G401.6 (cell line): ENCODE results near the gene DYNLT4.
A peak's percentile ranks its signal among the peaks of the same experiment; 100 is the strongest.
"Not testable (repeated sequence)": the region's sequence is repeated elsewhere in the genome, so short reads cannot be mapped to it uniquely, and the experiment has no call there.

Experiments used
- FAIRE-seq: peaks from 2 replicates; lab custom pipeline; 2012; peaks lifted over from hg19 to GRCh38; lab: Jason Lieb, UNC

DYNLT4 gene, protein sequence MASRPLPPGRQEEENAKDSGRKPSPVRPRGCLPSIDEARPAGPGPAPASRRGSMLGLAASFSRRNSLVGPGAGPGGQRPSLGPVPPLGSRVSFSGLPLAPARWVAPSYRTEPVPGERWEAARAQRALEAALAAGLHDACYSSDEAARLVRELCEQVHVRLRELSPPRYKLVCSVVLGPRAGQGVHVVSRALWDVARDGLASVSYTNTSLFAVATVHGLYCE

DNA sequence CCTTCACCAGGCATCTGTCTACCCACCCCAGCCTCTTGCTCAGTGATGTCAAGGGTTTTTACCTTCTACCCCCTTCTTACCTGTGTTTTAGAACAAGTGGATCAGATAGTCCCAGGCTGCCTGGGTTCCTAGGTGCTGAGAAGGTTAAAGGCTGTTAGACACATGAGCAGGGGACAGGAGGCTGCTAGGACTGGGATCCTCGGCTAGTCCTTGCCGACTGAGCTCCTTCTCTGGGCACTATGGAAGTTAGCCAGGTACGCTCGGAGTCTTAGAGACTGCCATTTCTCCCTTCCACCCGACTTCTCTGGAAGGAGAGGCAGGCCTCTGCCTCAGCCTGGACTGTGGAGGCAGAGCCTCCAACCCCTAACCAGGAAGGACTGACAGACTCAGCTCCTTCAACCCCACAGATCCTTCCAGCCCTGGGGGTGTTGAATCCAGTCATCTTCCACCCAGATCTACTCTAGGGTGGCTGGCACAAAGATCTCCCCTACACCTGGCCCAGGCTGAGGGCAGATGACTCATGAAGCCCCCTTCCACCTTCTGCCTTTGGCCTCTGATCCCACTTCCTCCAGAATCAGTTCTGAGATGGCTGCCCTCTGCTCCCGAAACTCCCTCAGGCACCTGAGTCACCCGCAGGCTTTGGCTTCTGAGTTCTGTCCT lies at the start of gene DYNLT4:
DYNLT4 (minus strand) TSS at position 648 of the 660 bp plus-strand sequence. CDS start 683 bp downstream, outside the sequence.
- no peak for FAIRE-seq

DNA sequence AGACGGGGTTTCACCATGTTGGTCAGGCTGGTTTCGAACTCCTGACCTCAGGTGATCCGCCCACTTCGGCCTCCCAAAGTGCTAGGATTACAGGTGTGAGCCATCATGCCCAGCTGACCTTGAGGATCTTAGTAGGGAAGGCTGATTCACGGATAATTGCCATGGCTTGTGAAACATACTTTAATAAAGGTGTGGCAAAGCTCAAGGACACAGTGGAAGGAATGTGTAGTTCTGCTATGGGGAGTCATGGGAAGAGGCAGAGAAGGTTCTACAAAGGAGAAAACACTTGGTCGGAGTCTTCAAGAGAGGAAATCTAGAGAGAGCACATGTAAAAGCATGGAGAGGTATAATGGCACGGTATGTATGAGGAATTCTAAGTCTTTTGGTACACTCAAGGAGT lies 48.6 kb upstream of the DYNLT4 start:
- FAIRE-seq, result no peak

DNA sequence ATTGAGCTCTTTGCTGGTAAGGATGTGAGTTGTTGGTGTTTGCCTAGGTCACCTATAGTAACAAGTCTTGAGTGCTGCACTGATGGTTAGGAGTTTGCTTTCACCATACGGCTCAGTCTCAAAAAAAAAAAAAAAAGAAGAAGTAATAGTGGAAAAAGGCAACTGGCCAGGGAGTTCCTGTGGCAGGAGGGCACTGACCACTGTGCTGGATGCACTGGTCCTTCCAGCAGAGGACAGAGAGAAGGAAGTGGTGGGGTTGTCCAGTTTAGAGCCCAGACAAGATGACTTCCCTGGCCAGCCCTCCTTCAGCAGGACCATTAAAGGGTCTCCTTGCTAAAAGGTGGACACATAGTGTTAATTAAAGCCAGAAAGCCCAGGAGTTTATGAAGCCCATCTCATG lies 47.8 kb upstream of the DYNLT4 start:
- no peak for FAIRE-seq

DNA sequence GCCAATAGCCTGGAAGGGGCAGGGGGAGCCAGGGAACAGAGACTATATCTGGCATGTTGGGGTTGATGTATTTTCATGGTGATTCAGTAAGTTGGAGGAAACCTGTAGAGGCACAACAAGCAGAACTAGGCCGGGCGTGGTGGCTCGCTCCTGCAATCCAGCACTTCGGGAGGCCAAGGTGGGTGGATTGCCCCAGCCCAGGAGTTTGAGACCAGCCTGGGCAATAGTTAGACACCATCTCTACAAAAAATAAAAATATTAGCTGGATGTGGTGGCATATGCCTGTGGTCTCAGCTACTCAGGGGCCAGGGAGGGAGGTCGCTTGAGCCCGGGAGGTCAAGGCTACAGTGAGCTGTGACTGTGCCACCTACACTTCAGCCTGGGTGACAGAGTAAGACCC lies 46.0 kb upstream of the DYNLT4 start:
- no peak for FAIRE-seq

DNA sequence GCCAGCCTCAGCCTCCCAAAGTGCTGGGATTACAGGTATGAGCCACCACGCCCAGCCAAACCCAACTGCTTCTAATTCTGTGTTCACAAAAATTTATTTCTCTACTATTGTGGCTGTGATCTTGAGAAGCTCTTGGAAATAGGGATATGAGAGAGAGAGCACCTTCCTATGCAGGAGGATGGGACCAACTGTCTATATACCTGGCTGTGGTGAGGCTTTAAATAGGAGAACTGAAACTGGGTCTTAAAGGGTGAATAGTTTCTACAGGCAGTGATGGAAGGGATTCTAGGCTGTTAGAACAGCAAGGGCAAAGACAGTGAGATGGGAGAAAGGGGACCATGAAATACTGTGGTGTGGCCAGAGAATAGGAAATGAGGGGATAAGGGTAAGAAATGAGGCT lies 44.2 kb upstream of the DYNLT4 start:
- no peak for FAIRE-seq

DNA sequence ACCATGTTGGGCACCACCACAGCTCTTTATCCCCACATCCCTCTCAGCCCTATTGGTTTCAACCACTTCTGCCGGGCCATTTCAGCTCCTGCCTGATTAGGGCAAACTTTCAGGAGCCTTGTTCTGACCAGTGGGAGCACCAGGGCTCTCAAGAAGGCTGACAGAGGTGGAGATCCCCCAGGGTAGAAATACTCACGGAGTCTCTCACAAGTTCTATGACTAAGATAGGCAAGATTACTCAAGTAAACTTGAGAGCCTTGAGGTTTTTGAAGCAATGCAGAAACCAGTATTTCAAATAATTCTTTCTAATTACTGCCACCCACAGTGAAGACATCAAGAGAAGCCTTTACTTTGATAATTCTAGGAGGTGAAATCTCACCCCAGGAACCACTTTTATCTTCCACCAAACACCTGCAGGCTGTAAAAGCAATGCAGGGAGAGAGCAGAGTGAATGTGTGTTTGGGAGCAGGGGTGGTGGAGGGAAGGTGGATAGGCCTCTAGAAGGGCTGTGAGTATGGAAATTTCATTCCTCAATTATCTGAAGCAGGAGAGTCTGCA lies 42.5 kb upstream of the DYNLT4 start:
- FAIRE-seq, result no peak

DNA sequence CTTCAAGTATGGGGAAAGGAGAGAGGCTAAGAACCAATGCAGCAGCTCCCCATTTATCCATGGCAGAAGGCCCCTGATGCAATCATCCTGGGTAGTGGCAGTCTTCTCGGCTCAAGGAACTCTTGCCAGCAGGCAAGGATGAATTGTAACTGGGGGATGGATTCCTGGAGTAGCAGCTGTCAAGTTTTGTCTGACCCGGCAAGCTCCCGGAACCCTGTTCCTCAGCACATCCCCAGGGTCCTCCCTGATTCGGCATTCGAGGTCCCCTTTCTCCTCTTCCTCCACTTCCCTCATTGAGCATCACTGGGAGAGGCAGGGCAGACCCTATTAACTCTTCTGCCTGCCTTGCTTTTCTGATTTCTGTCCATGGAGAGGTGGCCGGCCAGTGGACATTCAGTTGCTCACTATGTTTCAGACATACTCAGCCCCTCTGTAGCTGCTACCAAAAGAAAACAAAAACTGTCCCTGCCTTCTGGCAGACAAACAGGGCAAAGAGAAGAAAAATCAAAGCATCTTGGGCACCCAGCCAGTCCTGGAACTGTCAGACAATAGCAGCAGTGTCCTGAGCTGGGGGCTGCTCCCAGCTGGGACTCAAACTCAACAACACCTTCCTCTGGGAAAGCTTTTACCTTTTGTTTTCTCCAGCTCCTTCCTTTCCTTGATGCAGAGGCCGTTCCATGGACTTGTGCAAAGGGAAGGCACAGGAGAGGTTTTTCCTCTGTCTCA lies 41.5 kb upstream of the DYNLT4 start:
- no peak for FAIRE-seq

DNA sequence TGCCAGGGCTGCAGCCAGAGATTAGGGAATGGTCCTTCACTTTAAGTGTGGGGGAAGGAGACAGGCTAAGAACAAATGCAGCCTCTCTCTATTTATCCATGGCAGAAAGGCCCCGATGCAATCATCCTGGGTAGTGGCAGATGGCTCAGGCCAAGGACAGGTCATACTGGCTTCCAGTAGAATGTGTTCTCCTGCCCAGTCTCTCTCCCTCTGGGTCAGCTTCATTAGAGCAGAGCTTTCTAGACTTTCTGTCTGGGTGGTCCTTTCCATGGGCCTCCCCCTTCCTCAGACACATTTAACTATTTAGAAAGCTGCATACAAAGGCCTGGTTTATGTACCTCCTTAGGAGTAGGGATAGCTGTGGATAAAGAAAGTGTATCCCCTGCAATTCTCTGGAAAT lies 40.7 kb upstream of the DYNLT4 start:
- FAIRE-seq, result no peak

DNA sequence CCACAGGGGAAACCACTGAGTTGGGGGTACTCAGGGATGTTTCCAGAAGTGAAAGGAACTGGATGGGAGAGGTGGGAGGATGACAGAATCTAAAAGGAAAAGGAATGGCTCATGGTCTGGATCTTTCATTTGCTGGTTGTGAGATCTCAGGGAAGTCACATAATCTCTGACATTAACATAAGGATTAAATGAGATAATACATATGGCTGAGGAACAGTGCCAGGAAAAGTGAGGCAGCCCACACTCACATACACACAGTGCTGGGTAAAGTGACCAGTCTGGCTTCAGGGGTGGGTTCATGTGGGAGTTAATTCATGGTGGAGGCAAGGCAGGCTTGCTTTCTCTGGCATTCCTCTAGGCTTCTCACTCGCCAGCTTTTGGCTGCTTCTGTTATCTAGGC lies 39.8 kb upstream of the DYNLT4 start:
- no peak for FAIRE-seq

DNA sequence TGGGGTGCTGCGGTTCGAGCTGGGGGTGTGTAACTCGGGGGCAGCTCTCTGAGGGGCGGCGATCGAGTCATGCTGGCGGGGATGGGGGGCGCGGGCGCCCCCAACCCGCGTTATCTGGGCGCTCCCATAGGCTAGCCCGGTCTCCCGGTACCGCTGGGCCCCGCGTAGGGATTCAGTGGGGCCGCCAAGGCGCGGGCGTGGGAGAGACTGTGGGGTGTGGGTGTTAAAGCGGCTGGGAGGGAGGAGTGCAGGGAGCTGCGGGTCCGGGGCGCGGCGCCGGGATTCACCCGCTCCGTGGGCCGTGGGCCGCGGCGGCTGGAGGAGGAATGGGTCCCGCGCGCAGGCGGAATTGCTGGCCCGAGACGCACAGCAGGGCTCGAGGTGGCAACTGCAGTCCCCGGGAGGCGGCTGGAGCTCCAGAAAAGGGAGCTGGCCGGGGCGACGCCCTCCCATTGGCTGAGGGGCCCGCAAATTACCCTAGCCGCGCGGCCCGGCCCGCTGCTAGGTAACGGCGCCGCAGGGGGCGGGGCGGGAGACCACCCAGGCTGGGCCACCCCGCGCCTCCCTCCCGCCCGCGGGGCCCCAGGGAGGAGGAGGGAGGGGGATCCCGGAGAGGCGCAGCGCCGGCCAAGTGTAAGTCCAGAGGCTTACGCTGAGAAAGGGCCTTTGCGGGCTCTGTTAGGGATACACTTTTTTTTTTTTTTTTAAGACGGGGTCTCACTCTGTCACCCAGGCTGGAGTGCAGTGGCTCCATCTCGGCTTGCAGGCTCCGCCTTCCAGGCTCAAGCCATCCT lies 35.9 kb upstream of the DYNLT4 start, which contains the start of gene PTCH2:
PTCH2 (minus strand) TSS at position 392 of the 794 bp plus-strand sequence; CDS start at position 71, 321 bp downstream.
- no peak for FAIRE-seq

DNA sequence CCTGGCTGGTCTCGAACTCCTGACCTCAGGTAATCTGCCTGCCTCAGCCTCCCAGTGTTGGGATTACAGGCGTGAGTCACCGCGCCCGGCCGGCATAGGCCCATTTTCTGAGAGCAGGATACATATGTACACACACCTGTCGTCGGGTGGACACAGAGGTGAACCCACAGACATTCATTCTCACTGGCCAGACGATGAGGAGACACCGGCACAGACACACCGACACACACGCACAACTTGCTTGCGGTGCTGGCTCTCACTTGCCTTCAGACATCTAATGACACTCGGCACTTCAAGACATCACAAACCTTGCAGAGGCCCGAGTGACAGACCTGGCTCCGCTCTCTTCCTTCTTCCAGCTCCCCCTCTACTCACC lies 35.3 kb upstream of the DYNLT4 start:
- FAIRE-seq, result no peak

DNA sequence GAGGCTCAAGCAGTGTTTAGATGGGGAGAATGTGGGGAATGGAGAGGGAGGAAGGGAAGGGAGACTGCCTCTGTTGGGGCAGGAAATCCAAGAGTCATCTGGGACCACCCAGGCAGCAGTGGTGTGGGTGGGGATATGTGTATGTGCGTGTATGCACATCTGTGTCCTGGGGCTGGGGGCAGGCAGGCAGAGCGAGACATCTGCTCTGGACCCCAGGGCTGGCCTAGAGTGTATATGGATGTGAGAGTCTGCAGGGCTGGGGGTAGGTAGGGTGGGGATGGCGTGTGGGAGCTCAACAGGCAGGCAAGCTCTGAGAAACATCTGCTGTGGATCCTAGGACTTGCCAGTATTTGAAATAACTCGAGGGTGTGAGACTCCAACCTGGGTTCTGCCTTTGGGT lies 32.4 kb upstream of the DYNLT4 start:
- FAIRE-seq, result no peak

DNA sequence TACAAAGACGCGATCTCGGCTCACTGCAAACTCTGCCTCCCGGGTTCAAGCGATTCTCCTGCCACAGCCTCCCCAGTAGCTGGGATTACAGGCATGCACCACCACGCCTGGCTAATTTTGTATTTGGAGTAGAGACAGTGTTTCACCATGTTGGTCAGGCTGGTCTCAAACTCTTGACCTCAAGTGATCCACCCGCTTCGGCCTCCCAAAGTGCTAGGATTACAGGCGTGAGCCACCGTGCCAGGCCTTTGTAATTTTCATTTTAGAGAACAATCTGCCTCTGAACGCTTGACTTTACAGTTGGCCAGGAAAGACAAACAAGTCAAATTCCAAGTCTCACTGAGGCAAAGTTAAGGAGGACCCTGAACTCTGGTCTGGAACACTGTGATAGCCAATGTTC lies 31.1 kb upstream of the DYNLT4 start:
- not testable (repeated sequence) for FAIRE-seq

DNA sequence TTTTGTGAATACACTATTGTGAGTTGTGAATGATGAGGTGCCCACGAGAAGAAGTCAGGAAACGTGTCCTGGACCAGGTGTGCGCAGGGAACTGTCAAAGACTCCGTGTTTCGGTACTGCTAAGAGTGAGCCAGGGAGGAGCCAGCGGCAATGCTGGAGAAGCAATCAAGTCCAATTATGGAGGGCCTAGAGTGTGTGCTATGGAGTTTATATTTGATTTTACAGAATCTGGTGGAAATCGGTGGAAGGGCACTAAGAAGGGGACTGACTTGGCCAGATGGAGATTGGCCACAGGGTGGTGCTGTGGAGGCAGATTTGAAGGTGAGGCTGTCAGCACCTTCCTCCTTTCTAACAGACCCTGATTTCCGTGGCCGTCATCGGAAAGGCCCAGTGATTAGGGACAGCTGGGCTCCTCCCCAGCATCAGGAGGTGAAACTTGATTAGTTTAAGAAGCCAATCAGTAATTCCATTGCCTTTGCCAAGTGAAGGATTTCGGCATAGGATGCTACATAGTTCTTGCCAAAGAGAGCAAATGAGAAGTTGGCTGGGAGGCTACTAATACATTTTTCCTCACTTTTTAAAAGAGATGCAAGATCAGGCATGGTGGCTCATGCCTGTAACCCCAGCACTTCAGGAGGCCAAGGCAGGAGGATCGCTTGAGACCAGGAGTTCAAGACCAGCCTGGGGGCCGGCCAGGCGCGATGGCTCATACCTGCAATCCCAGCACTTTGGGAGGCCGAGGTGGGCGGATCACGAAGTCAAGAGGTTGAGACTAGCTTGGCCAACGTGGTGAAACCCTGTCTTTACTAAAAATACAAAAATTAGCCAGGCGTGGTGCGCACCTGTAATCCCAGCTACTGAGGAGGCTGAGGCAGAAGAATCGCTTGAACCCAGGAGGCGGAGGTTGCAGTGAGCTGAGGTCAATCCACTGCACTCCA lies 28.9 kb upstream of the DYNLT4 start:
- peak; percentile 89 for FAIRE-seq

DNA sequence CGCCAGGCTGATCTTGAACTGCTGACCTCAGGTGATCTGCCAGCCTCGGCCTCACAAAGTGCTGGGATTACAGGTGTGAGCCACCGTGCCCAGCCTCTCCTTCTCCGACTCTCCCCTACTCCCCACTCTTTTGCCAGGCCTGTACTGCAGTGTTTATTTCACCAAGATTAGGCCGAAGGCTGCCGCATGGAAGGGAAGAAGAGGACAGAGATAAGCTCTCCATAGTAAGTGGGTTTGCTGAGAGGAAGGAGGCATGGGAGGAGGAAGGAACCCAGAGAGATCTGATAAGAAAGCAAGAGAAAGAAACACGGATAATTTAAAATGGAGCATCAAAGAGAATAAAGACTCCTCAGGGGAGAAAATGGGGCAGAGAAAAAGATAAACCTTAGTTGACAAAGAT lies 27.2 kb upstream of the DYNLT4 start:
- FAIRE-seq, result no peak

DNA sequence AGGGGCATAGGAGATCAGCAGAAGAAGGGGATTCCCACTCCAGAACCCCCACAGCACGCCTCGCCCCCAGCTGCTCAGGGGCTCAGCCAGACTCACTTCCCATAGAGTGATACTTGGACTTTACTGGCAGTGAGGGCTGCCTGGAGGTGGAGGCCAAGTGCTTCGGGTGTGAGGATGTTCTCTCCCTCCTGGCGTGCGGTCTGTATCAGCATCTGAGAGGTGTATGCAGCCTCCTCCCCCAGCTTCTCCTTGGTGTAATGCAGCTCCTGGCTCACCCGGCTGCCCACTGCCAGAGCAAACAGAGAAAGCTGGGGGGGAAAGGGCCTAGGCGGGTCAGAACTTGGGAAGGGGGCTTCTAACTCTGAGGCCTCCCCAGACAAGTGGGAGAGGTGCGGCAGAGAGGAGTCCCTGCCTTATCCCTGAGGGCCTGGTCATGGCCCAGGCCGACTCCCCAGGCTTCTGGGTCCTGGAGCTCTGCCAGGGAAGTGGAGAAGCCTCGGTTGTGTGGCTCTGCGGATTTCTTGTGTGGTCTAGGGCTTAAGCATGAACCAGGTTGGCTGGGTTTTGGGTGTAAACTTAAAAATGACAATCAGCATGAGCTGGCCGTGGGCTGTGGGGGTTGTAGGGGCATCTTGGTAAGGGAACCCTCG lies 25.0 kb upstream of the DYNLT4 start:
- FAIRE-seq, result no peak

DNA sequence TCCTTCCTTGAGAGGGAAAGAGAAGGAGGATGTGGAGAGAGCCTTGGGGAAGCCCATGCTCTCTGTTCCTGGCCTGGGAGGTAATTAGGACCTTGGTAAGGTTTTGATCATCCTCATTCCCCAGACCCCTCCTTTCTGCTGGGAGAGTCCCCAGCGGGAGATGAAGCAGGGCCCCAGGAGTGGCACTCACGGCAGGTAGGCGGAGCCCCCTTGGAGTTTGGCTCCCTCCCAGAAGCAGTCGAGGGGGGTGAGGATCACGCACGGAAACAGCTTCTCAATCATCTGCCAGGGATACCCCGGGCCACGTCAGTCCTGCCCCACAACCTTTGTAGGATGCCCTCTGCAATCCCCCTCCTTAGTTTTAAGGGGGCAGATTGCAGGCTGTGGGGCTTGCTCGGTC lies 24.4 kb upstream of the DYNLT4 start:
- no peak for FAIRE-seq

DNA sequence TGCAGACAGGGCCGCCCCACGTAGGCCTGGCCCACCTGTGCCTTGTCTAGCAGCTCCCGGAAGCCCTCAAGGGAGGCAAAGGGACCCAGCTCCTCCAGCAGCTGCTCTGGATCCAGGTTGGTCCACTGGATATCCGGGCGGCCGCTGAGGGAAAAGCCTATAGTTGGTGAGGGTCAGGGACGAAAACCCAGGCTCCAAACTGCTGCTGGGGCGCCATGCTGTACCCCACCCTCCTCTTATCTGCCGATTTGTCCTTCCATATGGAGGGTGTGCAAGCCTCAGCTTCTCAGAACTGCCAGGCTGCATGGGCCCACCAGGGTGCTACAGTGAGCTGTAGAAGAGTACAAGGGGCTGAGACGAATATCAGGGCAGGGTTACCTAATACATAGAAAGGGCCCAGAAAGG lies 23.8 kb upstream of the DYNLT4 start:
- FAIRE-seq, result no peak

DNA sequence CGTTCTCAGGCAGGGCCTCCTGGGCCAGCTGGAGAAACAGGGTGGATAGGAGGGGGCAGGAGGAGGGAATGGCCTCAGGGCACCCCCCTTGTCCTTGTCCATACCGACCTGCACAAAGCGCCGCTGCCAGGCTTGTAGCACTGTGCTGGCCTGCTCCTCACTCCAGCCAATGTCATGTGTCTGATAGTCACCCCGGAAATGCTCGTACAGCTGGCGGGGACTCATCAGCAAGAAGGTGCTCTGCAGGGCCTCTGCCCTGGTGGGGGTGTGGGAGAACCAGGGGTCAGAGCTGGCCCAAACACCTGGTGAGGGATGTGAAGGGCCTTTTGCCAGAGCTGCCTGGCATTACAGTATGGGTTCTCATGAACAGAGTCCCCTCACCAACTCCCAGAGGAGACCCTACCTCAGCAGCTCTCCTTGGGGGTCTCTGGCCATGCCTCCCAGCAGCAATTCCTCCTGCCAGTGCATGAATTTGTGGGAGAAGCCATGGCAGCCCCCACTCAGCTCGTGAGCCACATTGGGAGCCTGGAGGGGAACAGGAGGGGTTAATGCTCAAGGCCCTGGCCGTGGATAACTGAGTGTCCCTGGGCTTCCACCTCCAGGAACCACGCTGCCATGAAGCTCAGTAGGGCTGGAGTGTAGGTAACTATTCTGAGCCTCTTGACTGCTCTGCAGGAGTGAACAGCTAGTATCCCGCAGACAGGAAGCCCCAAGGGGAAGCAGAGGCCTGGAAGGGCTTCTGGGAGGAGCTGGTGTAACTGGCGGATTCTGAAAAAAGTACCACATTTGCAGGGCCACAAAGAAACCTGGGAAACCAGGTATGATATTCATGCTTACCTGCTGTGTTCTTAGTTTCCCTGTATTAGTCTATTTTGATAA lies 22.6 kb upstream of the DYNLT4 start:
- no peak for FAIRE-seq
